K562 (cell line): Measurements from ENCODE around the gene MS4A2. TPM values are rescaled to one million over a fixed set of nuclear protein-coding genes. Genes with fewer than 3 reads are reported as not detected.

ENCODE experiments used
- ATAC-seq: fragments of 200-7000 bp; cut with Tn5 transposase; 3 replicates; pipeline ENCODE4 v1.9.1; 2020; ENCODE audit warnings: moderate library complexity
- BruUV-seq: library from RNA; stranded (reverse); fragments of 400-500 nt; replicated peaks from 2 replicates; lab custom pipeline; 2021; lab: Mats Ljungman, UMichigan
- CTCF ChIA-PET: fragments of 300-600 bp; formaldehyde crosslinking; extraction: SDS; loops from one replicate; lab custom pipeline; 2021; ENCODE audit warnings: low intra/inter-chr PET ratio; lab: Yijun Ruan, JAX
- POLR2A ChIA-PET: fragments of 300-600, 350-650 bp; sonication (Branson Sonifier 250); formaldehyde crosslinking; extraction: SDS; loops from one replicate; lab custom pipeline; 2021; ENCODE audit warnings: antibody characterized with exemption, inconsistent platforms; lab: Yijun Ruan, JAX
- DNase-seq, 4 experiments: peaks; one replicate each; pipeline versions ENCODE4 v3.0.0 to v3.0.0-alpha.2; 2011 to 2018; ENCODE audit warnings: low spot score in 3 of 4, mixed read lengths in 3 of 4; ENCODE audit errors: extremely low read depth in 1 of 4
- FAIRE-seq: peaks from 2 replicates; lab custom pipeline; 2011; peaks lifted over from hg19 to GRCh38; lab: Jason Lieb, UNC
- H2AFZ ChIP-seq: 2 replicates; pipeline ENCODE4 v1.6.0; 2011; ENCODE audit warnings: low read depth, low read length, control low read depth, inconsistent platforms
- H3K27ac ChIP-seq: fragments of 200-600 bp; 3 replicates; pipeline ENCODE4 v1.8.0; 2011; ENCODE audit warnings: low read depth, mild to moderate bottlenecking, control low read depth, inconsistent platforms, low read length, moderate library complexity, mixed read lengths; ENCODE audit errors: extremely low read depth
- H3K27me3 ChIP-seq, 2 experiments: fragments of 300-600 bp in 1 of 2; 2 replicates in 1 of 2; 3 replicates in 1 of 2; pipeline versions ENCODE4 v1.6.0 to v1.8.0; 2011; ENCODE audit warnings: inconsistent platforms in 2 of 2, low read length in 2 of 2, mild to moderate bottlenecking in 1 of 2, mixed read lengths in 1 of 2, moderate library complexity in 1 of 2; ENCODE audit not compliant: control insufficient read depth in 2 of 2, insufficient read depth in 2 of 2
- H3K36me3 ChIP-seq: fragments of 300-600 bp; 3 replicates; pipeline ENCODE4 v1.8.0; 2011; ENCODE audit warnings: mild to moderate bottlenecking, low read length, inconsistent platforms; ENCODE audit not compliant: control insufficient read depth, insufficient read depth
- H3K4me1 ChIP-seq, 2 experiments: fragments of 200-600 bp in 1 of 2; replicated peaks in 1 of 2; 2 replicates in 1 of 2; 3 replicates in 1 of 2; pipeline versions ENCODE4 v1.5.1 to v1.8.0; 2011; ENCODE audit warnings: inconsistent platforms in 2 of 2, low read length in 2 of 2, mild to moderate bottlenecking in 1 of 2, mixed read lengths in 1 of 2, moderate library complexity in 1 of 2; ENCODE audit not compliant: control insufficient read depth in 2 of 2, insufficient read depth in 2 of 2
- H3K4me2 ChIP-seq: 2 replicates; pipeline ENCODE4 v1.6.1; 2011; ENCODE audit warnings: low read length, control low read depth, inconsistent platforms, mixed read lengths; ENCODE audit not compliant: insufficient read depth
- H3K4me3 ChIP-seq: fragments of 200-600 bp; sonication (generic), shearing (Covaris generic); 2 replicates; pipeline ENCODE4 v1.5.1; 2016; ENCODE audit warnings: control low read depth, inconsistent platforms
- H3K79me2 ChIP-seq: fragments of 200-600 bp; 3 replicates; pipeline ENCODE4 v1.8.0; 2011; ENCODE audit warnings: low read length, inconsistent platforms; ENCODE audit not compliant: control insufficient read depth, insufficient read depth
- H3K9ac ChIP-seq, 2 experiments: 2 replicates each; pipeline versions ENCODE4 v1.6.0 to v1.6.1; 2011; ENCODE audit warnings: low read depth in 2 of 2, low read length in 2 of 2, control low read depth in 1 of 2, inconsistent platforms in 1 of 2, mild to moderate bottlenecking in 1 of 2, mixed read lengths in 1 of 2; ENCODE audit not compliant: insufficient read depth in 1 of 2
- H3K9me1 ChIP-seq: one replicate; pipeline ENCODE4 v1.6.0; 2011; ENCODE audit warnings: inconsistent platforms, mild to moderate bottlenecking, low read length, moderate library complexity; ENCODE audit not compliant: control insufficient read depth, insufficient read depth
- H3K9me3 ChIP-seq: replicated peaks from 2 replicates; pipeline ENCODE4 v1.5.1; 2011; ENCODE audit warnings: low read depth, low read length, inconsistent platforms; ENCODE audit not compliant: control insufficient read depth, insufficient read depth
- H4K20me1 ChIP-seq: replicated peaks from 2 replicates; pipeline ENCODE4 v1.6.1; 2011; ENCODE audit warnings: low read length, inconsistent platforms, mixed read lengths; ENCODE audit not compliant: control insufficient read depth, insufficient read depth
- HNRNPL ChIP-seq: fragments of 200-400 bp; formaldehyde crosslinking; IDR thresholded peaks from 2 replicates; pipeline ENCODE4 v1.6.1; 2017; ENCODE audit warnings: low read depth, mild to moderate bottlenecking, low read length
- SAFB2 ChIP-seq: fragments of 200-400 bp; formaldehyde crosslinking; IDR thresholded peaks from 2 replicates; pipeline ENCODE4 v1.6.1; 2018; ENCODE audit warnings: borderline replicate concordance, low read length, low read depth, moderate library complexity; ENCODE audit not compliant: severe bottlenecking
- SMARCE1 ChIP-seq: fragments of 450-650 bp; IDR thresholded peaks from 2 replicates; pipeline ENCODE4 v1.7.1; 2016; ENCODE audit warnings: mild to moderate bottlenecking
- ZNF133 ChIP-seq: fragments of 250-450 bp; sonication (Bioruptor Pico); IDR thresholded peaks from 2 replicates; pipeline ENCODE4 v1.4.0; 2020; ENCODE audit warnings: mild to moderate bottlenecking
- ZNF668 ChIP-seq: fragments of 250-450 bp; sonication (Bioruptor Pico); IDR thresholded peaks from 2 replicates; pipeline ENCODE4 v1.8.0; 2022; ENCODE audit warnings: mild to moderate bottlenecking, inconsistent platforms
- ZNF696 ChIP-seq: fragments of 250-450 bp; sonication (Bioruptor Pico); conservative IDR thresholded peaks from 2 replicates; pipeline ENCODE4 v1.4.0; 2020; ENCODE audit warnings: mild to moderate bottlenecking, moderate library complexity
- WGBS: fragments of 100-300 bp; shearing (Covaris generic); methylation state at CpG from one replicate; pipeline ENCODE4 v1.1.6; 2016; ENCODE audit warnings: low coverage, mixed read lengths; ENCODE audit not compliant: insufficient coverage; ENCODE audit errors: missing lambda C conversion rate; 5-methylcytosine and 5-hydroxymethylcytosine counted together
- in situ Hi-C: fragments of 300-500 bp; cut with MboI; formaldehyde crosslinking; loops from 4 replicates; pipeline ENCODE4 v1.15.0; 2018; ENCODE audit warnings: inconsistent platforms, mixed read lengths
- intact Hi-C: fragments of 100-400 bp; cut with micrococcal nuclease; formaldehyde crosslinking; loops from 2 replicates; pipeline ENCODE4 v1.14.2; 2022
- polyA plus RNA-seq, 8 experiments: library from polyadenylated mRNA; depleted of rRNA in 4 of 8; stranded (reverse) in 5 of 8; unstranded in 3 of 8; fragments of >200 nt; fragmentation: Nextera tagmentation in 2 of 8; fragmentation: Illumina TruSeq in 1 of 8; extraction: Ambion mirVana in 2 of 8; extraction: Trizol in 1 of 8; gene quantifications; 2 replicates each; pipeline versions ENCODE4 v1.2.1 to v1.2.3, GENCODE V29; 2011 to 2014; ENCODE audit warnings: inconsistent platforms in 1 of 8, missing spikeins in 1 of 8
- total RNA-seq, 7 experiments: library from RNA; depleted of rRNA in 6 of 7; stranded (reverse); fragments of >200 nt in 6 of 7; fragmentation: Illumina TruSeq in 2 of 7; extraction: Trizol in 2 of 7; gene quantifications; 2 replicates each; pipeline versions ENCODE4 v1.2.1 to v1.2.3, GENCODE V29; 2011 to 2021; ENCODE audit warnings: low replicate concordance in 1 of 7
- TF ChIP-seq, protein P1 (sequence below), 2 experiments: fragments of 450-650 bp; IDR thresholded peaks; 2 replicates each; pipeline ENCODE4 v1.6.1; 2016; ENCODE audit warnings: mild to moderate bottlenecking in 2 of 2, borderline replicate concordance in 1 of 2, low read depth in 1 of 2, moderate library complexity in 1 of 2
- TF ChIP-seq, protein P2 (sequence below), 2 experiments: IDR thresholded peaks in 1 of 2; conservative IDR thresholded peaks in 1 of 2; 2 replicates each; pipeline ENCODE4 v1.6.1; 2016; ENCODE audit warnings: low read depth in 2 of 2, mild to moderate bottlenecking in 1 of 2, missing compliant biosample characterization in 1 of 2, missing genetic modification characterization in 1 of 2, moderate library complexity in 1 of 2

The MS4A2 gene
- total and polyA plus RNA-seq, 9 of the 15 experiments (the other 6 are each of a cell fraction or from before 2014, with no cell fraction given): 0.06 to 5.7 (median 0.86) TPM

DNA sequence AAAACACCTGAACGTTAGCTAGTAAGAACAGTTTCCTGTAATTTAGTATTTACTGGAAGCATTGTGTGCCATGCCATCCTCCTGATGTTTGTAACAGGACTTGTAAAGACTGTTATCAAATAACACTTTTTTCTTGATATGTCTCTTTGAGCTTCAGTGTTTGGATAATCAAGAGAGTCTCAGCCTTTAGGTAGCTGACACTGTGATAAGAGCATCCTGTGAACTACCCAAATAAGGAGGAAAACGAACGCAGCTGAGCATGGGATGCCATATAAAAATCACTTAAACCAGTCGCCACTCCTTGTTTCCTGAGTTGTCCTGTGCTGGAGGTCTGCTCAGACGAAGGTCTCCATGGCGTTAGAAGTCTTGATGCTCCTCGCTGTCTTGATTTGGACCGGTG is 48.4 kb upstream of the MS4A2 start, which contains the start of gene OOSP2:
TSS of gene OOSP2 (plus strand) at position 301 of the 400 bp plus-strand sequence. CDS start at position 352, 51 bp downstream.
- DNase-seq (no peak), FAIRE-seq (peak; percentile 40), ATAC-seq (no peak; the same call in 2 of the 3 replicates)
- TF ChIP-seq, protein P1, sequence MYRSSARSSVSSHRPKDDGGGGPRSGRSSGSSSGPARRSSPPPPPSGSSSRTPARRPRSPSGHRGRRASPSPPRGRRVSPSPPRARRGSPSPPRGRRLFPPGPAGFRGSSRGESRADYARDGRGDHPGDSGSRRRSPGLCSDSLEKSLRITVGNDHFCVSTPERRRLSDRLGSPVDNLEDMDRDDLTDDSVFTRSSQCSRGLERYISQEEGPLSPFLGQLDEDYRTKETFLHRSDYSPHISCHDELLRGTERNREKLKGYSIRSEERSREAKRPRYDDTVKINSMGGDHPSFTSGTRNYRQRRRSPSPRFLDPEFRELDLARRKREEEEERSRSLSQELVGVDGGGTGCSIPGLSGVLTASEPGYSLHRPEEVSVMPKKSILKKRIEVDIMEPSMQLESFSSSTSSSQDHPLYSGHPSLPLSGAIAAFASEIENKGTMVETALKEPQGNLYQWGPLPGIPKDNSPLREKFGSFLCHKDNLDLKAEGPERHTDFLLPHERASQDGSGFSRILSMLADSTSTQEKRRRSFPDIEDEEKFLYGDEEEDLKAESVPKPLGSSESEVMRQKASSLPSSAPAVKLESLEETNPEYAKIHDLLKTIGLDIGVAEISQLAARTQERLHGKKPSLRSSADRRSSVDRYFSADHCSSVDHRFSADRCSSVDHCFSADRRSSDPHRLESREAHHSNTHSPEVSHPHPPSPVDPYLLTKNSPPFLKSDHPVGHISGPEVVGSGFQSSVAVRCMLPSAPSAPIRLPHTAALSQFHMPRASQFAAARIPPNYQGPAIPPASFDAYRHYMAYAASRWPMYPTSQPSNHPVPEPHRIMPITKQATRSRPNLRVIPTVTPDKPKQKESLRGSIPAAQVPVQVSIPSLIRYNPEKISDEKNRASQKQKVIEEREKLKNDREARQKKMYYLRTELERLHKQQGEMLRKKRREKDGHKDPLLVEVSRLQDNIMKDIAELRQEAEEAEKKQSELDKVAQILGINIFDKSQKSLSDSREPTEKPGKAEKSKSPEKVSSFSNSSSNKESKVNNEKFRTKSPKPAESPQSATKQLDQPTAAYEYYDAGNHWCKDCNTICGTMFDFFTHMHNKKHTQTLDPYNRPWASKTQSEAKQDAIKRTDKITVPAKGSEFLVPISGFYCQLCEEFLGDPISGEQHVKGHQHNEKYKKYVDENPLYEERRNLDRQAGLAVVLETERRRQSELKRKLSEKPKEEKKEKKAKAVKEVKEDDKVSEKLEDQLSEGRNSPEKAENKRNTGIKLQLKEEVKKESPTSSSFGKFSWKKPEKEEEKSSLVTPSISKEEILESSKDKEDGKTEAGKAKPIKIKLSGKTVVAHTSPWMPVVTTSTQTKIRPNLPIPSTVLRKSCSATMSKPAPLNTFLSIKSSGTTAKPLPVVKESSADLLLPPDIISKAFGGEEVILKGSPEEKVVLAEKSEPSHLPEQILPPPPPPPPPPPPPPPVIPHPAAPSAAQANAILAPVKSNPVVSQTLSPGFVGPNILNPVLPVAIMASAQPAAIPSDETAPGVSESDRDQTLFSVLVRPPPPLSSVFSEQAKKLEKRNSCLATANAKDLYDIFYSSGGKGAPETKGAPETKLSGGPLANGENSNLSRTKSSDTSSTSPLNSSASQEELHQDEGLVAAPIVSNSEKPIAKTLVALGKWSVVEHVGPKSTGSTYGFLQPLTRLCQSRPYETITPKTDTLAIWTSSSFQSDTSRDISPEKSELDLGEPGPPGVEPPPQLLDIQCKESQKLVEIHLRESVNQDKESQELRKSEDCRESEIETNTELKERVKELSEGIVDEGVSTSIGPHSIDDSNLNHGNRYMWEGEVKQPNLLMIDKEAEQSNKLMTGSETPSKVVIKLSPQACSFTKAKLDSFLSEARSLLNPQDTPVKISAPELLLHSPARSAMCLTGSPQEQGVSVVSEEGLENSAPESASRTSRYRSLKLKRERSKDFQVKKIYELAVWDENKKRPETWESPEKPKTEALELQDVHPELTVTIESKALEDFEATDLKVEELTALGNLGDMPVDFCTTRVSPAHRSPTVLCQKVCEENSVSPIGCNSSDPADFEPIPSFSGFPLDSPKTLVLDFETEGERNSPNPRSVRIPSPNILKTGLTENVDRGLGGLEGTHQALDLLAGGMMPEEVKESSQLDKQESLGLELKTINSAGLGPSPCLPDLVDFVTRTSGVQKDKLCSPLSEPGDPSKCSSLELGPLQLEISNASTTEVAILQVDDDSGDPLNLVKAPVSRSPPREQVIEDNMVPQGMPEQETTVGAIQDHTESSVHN (IDR thresholded peaks at IDR 0.05; ENCODE audit: borderline replicate concordance in 1 of 2, low read depth in 1 of 2): no peak
- TF ChIP-seq ZNF133 (no peak), ZNF696 (CRISPR knock-in tag) (no peak), HNRNPL (no peak), SMARCE1 (no peak), SAFB2 (no peak), ZNF668 (no peak)
- TF ChIP-seq, protein P2, sequence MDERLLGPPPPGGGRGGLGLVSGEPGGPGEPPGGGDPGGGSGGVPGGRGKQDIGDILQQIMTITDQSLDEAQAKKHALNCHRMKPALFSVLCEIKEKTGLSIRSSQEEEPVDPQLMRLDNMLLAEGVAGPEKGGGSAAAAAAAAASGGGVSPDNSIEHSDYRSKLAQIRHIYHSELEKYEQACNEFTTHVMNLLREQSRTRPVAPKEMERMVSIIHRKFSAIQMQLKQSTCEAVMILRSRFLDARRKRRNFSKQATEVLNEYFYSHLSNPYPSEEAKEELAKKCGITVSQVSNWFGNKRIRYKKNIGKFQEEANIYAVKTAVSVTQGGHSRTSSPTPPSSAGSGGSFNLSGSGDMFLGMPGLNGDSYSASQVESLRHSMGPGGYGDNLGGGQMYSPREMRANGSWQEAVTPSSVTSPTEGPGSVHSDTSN (CRISPR knock-in tag; IDR thresholded peaks at IDR 0.05; ENCODE audit: low read depth): no peak
- TF ChIP-seq, protein P2 (tag; conservative IDR thresholded peaks at IDR 0.05; ENCODE audit: low read depth): no peak
- CTCF ChIA-PET: no interaction called here
- no peak within 1 kb of the TSS for H3K27ac ChIP-seq
- in situ Hi-C loops (no loop called here), intact Hi-C loops (no loop called here)
- H3K4me1 ChIP-seq: no peaks in the 10 kb centered on the region
- no peaks in the 10 kb centered on the region for H4K20me1 ChIP-seq
- no peak within 1 kb of the TSS for H3K4me3 ChIP-seq
- BruUV-seq: no TSS peak
- H3K9me1 ChIP-seq: no peaks in the 10 kb centered on the region
- POLR2A ChIA-PET: interaction anchor here (0.9 kb wide), 1 partner anchor 23 kb away, joined by 3 read pairs; no protein-coding TSS in a partner anchor
- no peaks in the 10 kb centered on the region for H3K9me3 ChIP-seq
- H3K36me3 ChIP-seq: no peaks in the 10 kb centered on the region
- H2AFZ ChIP-seq: peak within 1 kb of the TSS; percentile 51
- 44% methylated on average over 8 of the region's 8 CpGs for WGBS
- H3K27me3 ChIP-seq: no peaks in the 10 kb centered on the region
- no peak within 1 kb of the TSS for H3K9ac ChIP-seq
- no peak within 1 kb of the TSS for H3K4me2 ChIP-seq
- no peaks in the 10 kb centered on the region for H3K79me2 ChIP-seq
